Heart left ventricle (tissue), 13 donors: ENCODE results near the gene CCDC8.
"Not testable (repeated sequence)": the region's sequence is repeated elsewhere in the genome, so short reads cannot be mapped to it uniquely, and the experiment has no call there.

Source experiments
- CTCF ChIP-seq, 12 donors: fragments of 200-600 bp; sonication (generic) in 4 of 12; IDR thresholded peaks; one replicate each; pipeline versions ENCODE4 v1.5.0 to v1.8.0; 2018 to 2022; ENCODE audit warnings: antibody characterized with exemption in 12 of 12, mild to moderate bottlenecking in 5 of 12
- POLR2A ChIP-seq, 2 donors: fragments of 450-650 bp; IDR thresholded peaks; one replicate each; pipeline ENCODE4 v1.6.1; 2017; ENCODE audit warnings: antibody characterized with exemption in 2 of 2, mild to moderate bottlenecking in 2 of 2, moderate library complexity in 2 of 2
- donor health status: ischemic (EF 13 %, LVEDD 7.1; RV severe dilation, severe dysfunction).
- donor health status: DM: no; HTN: yes; CAD: no.
- donor health status: DM: no; HTN: no; CAD: no.
- donor health status: ischemic (EF 25% LVEDD 6.9; RV normal size, moderate dysfunction).
- donor health status: ischemic (EF 25% LVEDD 5.7; RV mildly dilated, moderate dysfunction).
- donor health status: ischemic (EF 35%, LVEDD 5.7; RV mildly dilated, moderate dysfunction).
- donor health status: nonischemic (EF 11% LVEDD 7.7; RV severe dilation, severe dysfunction).
- donor health status: DM: yes; HTN: yes; CAD: no.
- donor health status: PGD.
- donor health status: ischemic (EF 29% LVEDD 5.4; RV normal size, mild dysfunction).
- donor health status: nonischemic (EF 23%, LVEDD 6.1; RV moderate dilation, normal function).

- not testable (repeated sequence) for TF ChIP-seq CTCF, POLR2A (IDR thresholded peaks at IDR 0.05)
These were observed 15.4 kb downstream of the CCDC8 start for GRCh38 chr19:46397801-46398479.
